Stimulated activated memory B cell treated with anti-CD40 and anti-IgM and Interleukin-4, amounts not matched to agents 10 μg/mL and 1 μg/mL and 100 μg/mL, for 72 hours (primary cell): ENCODE data around the gene KRT83.
A peak's percentile ranks its signal among the peaks of the same experiment; 100 is the strongest.
"Not testable (repeated sequence)": the region's sequence is repeated elsewhere in the genome, so short reads cannot be mapped to it uniquely, and the experiment has no call there.

ENCODE experiments used
- ATAC-seq: fragments of 150-1000 bp; cut with Tn5 transposase; 2 replicates; pipeline ENCODE4 v1.10.0; 2021
- H3K27ac Mint-ChIP-seq: one replicate; pipeline ENCODE4 v1.8.0; 2022; ENCODE audit warnings: mild to moderate bottlenecking, mixed read lengths
- H3K27me3 Mint-ChIP-seq: one replicate; pipeline ENCODE4 v1.8.0; 2022; ENCODE audit warnings: mixed read lengths
- H3K36me3 Mint-ChIP-seq: one replicate; pipeline ENCODE4 v1.8.0; 2022; ENCODE audit warnings: mixed read lengths
- H3K4me1 Mint-ChIP-seq: one replicate; pipeline ENCODE4 v1.8.0; 2022; ENCODE audit warnings: mixed read lengths
- H3K4me3 Mint-ChIP-seq: one replicate; pipeline ENCODE4 v1.8.0; 2022; ENCODE audit warnings: mild to moderate bottlenecking, moderate library complexity, mixed read lengths
- H3K9me3 Mint-ChIP-seq: one replicate; pipeline ENCODE4 v1.8.0; 2022; ENCODE audit warnings: mixed read lengths

Gene KRT83

DNA sequence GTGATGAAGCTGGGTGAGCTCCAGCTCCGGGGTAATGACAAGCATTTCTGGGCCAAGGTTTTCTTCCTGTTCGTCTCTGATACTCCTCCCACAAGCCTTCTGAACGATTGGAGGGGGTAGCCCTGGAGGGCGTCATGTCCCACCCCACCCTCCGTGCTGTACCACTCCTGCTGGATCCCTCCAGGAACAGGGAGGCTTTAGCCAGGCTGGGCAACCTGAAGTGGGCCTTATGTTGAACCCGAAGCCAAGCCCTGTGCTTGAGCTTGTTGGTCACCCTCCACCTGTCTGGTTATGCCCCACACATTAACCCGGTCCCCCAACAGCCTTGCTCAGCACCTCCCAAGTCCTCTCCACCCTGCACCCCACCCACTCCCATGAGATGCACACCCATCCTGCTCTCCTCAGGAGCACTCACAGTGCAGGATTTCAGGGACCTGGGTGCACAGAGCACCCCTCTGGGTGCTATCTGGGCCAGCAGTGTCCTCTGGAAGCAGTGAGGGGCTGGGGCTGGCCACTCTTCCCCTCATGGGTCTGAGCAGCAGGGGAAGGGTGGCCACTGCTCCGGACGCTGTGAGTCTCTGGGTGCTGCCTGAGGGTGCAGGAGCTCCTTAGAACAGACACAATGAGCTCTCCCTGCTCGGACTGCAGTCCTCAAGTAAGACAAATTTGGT is 6.8 kb upstream of the KRT83 start:
- no peaks in the 10 kb centered on the region for H3K9me3 Mint-ChIP-seq

DNA sequence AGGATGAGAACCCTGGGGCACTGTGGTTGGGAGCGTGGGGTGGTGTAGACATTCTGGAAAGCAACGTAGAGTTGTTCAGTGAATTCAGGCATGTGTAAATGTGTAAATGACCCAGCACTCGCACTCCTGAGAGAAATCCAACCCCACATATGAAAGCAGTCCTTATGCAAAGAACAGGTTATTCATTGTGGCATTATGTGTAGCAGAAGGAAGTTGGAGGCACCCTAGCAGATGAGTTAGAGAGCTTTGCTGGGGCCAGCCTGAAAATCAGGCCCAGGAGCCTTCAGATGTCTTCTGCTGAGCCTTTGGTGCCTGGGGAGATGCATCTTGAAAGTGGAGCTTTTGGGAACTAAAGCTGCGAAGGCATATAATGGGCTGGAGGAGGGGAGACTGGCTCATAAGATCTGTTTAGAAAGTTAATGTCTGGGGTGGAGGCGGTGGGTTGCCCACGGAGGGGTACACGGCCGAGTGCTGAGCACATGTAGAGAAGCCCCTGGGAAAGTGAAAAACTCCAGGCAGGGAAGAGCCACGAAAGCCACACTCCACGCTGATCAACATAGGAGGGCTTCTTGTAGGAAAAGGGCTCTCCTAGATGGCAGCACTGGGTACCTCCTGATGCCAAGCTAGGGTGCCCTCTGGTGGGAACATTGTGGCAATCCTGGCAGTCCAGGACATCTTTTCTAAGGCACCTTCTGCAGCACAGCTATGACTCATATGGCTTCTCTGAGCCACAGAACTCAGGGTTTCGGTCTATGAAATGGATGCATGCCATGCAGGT is 6.0 kb upstream of the KRT83 start:
- Mint-ChIP-seq H3K36me3 (no peaks in the 10 kb centered on the region), H3K9me3 (no peaks in the 10 kb centered on the region), H3K27ac (no peak overlapping the region), H3K4me1 (peaks cover 10% of the 10 kb centered on the region), H3K27me3 (peaks cover 35% of the 10 kb centered on the region), H3K4me3 (no peak overlapping the region)
- peak; percentile 89 for ATAC-seq

More for the DNA sequence above, 6.8 kb upstream of the KRT83 start:
- no peak for ATAC-seq
- H3K4me3 Mint-ChIP-seq: no peak overlapping the region
- no peaks in the 10 kb centered on the region for H3K36me3 Mint-ChIP-seq
- no peak overlapping the region for H3K27ac Mint-ChIP-seq
- H3K27me3 Mint-ChIP-seq: peaks cover 27% of the 10 kb centered on the region
- H3K4me1 Mint-ChIP-seq: peaks cover 10% of the 10 kb centered on the region

DNA sequence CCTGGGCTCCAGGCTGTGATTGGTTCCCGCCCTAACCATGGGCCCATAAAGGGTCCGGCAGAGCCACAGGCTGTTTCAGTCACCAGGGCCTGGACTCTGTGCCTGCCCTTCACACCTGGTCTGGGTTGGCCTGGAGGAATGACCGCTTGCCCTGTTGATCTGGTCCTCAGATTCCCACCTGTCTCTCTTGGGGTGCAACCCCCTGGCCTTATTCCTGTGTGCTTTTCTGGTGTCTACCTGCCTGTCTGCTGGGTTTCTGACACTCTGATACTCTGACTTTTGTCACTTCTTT is 2.9 kb upstream of the KRT83 start:
- ATAC-seq: no peak
- Mint-ChIP-seq H3K27me3 (peaks cover 50% of the 10 kb centered on the region), H3K4me1 (peaks cover 10% of the 10 kb centered on the region), H3K36me3 (no peaks in the 10 kb centered on the region), H3K27ac (no peak overlapping the region), H3K4me3 (no peak overlapping the region), H3K9me3 (no peaks in the 10 kb centered on the region)

DNA sequence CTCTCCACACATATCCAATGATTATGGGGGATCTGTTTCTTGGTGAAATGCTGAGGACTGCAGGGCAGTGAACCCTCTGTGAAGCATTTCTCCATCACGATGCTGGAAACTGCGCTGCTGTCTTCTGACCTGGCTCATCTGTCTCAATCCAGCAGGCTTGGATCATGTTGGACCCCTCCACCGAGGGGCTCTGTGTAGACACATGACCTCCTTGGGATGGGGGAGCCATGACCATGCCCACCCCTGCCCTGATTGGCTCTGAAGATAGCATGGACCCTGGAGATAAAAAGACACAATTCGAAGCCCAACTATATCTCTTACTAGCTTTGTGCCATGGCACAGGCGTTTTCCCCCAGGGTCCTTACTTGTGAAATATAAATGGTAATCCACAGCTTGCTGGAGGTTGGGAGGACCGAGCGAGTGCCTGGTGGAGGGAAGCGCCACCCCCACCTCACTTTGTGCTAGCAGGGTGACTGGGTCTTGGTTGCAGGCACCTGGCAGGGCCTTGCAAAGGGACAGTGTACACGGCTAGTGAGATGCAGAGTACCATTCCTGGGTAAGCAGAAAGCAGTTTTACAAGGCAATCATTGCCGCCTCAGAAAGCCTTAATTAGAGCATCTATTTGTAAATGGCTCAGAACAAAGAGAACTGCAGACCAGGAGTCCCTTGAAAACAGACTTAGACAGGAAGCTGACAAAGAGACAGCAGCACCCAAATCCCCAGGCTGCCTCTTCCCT is 2.4 kb upstream of the KRT83 start:
- Mint-ChIP-seq H3K9me3 (no peaks in the 10 kb centered on the region), H3K36me3 (no peaks in the 10 kb centered on the region), H3K4me3 (no peak overlapping the region), H3K4me1 (peaks cover 10% of the 10 kb centered on the region), H3K27ac (no peak overlapping the region), H3K27me3 (peaks cover 52% of the 10 kb centered on the region)
- ATAC-seq: no peak

DNA sequence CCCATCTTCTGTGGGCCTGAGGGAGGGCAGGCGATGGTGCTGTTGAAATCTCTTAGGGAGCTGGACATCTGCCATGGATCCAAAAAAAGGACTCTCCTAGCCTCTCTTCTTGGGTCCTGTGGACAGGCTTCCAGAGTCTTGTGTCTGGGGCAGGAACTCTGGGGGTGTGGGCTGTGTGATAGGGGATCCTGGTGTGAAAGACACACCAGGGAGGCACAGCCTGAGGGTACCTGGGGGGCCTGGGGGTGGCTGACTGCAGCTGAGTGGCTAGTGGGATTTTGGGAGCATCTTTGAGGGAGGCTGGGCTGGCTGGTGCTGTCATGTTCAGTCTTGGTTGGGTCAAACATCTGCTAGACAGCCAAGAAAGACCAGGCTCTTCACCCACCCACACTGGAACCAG is 1.8 kb upstream of the KRT83 start:
- no peak overlapping the region for H3K27ac Mint-ChIP-seq
- peaks cover 58% of the 10 kb centered on the region for H3K27me3 Mint-ChIP-seq
- H3K4me3 Mint-ChIP-seq: no peak overlapping the region
- H3K9me3 Mint-ChIP-seq: no peaks in the 10 kb centered on the region
- H3K36me3 Mint-ChIP-seq: no peaks in the 10 kb centered on the region
- peaks cover 10% of the 10 kb centered on the region for H3K4me1 Mint-ChIP-seq
- no peak for ATAC-seq

DNA sequence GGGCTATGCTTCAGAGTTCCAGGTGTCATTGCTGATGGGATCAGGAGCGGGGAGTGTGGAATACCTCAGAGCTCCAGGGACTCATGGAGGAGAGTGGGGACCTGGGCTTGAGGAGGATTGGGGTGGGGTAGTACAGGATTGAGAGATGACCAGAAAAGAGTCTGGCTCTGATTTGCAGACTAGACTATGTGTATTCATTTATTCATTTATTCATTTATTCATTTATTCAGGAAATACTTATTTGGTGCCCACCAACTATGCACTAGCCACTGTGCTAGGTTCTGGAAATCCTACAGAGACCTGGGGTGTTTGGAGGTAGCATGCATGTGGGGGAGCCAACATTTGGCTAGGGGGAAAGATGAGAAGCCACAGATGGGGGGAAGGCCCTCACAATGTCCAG is 871 bp upstream of the KRT83 start:
- Mint-ChIP-seq H3K9me3 (no peaks in the 10 kb centered on the region), H3K27ac (no peak overlapping the region), H3K36me3 (no peaks in the 10 kb centered on the region), H3K4me3 (no peak overlapping the region), H3K27me3 (peaks cover 58% of the 10 kb centered on the region), H3K4me1 (peaks cover 2% of the 10 kb centered on the region)
- ATAC-seq: no peak

DNA sequence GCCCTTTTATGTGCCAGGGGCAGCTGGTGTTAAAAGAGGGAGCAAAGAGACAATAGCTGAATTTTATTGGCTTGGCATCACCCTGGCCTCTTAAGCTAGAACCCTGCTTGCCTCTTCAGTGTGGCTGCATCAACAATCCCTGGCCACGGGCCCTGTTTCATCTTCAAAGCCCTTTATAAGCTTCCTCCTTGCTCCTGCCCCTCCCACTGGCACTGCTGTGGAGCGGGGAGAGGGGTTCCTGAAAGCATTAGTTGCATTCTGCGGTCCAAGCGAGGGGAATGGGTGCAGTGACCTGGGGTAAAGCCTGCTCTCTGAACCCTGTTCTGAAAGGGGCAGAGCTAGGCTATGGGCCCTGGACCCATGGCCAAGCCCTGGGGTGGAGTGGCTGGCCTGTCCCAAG is 220 bp upstream of the KRT83 start:
- Mint-ChIP-seq H3K4me3 (no peak overlapping the region), H3K9me3 (no peaks in the 10 kb centered on the region), H3K27me3 (peaks cover 58% of the 10 kb centered on the region), H3K4me1 (no peaks in the 10 kb centered on the region), H3K36me3 (no peaks in the 10 kb centered on the region), H3K27ac (no peak overlapping the region)
- no peak for ATAC-seq

DNA sequence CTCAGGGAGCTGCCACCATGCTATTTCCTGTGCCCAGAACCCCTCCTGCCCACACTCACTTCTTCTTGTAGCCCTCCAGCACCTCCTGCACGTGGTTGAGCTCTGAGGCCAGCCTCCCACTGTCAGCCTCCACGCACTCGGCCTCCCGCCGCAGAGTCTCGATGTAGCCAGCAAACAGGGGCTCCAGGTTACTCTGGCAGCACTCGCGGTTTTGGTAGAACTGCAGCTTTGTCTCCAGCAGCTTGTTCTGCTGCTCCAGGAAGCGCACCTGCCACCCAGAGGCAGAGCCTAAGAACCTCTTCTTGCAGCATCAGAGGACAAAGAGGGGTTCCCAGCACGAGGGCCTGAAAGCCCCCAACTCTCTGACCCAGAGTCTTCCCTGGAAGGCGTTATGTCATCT is 2.1 kb downstream of the KRT83 start:
- no peak overlapping the region for H3K4me3 Mint-ChIP-seq
- ATAC-seq: no peak
- no peaks in the 10 kb centered on the region for H3K4me1 Mint-ChIP-seq
- H3K27me3 Mint-ChIP-seq: peaks cover 52% of the 10 kb centered on the region
- no peaks in the 10 kb centered on the region for H3K9me3 Mint-ChIP-seq
- no peak overlapping the region for H3K27ac Mint-ChIP-seq
- H3K36me3 Mint-ChIP-seq: no peaks in the 10 kb centered on the region

DNA sequence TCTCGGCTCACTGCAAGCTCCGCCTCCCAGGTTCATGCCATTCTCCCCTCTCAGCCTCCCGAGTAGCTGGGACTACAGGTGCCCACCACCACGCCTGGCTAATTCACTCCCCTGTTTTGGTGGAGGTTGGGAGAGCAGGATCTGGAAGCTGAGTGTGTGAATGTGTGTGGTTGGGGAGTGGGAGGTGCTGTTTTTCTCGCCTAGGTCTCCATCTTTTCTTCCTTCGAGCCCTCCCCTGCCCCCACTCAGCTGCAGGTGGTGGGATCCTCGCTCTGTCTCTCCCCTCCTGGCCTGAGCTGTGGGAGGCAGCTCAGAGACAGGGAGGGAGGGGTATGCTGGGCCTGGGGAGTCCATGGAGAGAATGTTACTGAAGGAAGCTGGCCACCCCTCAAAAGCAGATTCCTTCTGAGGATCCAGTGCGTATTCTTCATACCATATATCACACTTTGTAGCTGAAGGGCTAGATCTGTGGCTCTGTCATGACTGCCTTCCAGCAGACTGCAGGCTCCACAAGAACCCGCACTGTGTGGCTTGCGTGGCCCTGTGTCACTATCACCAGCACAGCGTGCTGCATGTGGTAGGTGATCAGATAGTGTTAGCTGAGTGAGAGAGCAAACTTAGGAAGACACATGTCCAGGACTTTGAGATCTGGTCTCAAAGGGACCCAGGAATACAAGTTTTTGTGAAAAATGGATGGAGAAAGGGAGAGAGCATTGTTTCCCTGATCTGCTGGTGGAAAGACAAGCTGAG is 2.8 kb downstream of the KRT83 start:
- no peak for ATAC-seq
- Mint-ChIP-seq H3K4me1 (no peaks in the 10 kb centered on the region), H3K9me3 (no peaks in the 10 kb centered on the region), H3K36me3 (no peaks in the 10 kb centered on the region), H3K27ac (no peak overlapping the region), H3K27me3 (peaks cover 55% of the 10 kb centered on the region), H3K4me3 (no peak overlapping the region)

DNA sequence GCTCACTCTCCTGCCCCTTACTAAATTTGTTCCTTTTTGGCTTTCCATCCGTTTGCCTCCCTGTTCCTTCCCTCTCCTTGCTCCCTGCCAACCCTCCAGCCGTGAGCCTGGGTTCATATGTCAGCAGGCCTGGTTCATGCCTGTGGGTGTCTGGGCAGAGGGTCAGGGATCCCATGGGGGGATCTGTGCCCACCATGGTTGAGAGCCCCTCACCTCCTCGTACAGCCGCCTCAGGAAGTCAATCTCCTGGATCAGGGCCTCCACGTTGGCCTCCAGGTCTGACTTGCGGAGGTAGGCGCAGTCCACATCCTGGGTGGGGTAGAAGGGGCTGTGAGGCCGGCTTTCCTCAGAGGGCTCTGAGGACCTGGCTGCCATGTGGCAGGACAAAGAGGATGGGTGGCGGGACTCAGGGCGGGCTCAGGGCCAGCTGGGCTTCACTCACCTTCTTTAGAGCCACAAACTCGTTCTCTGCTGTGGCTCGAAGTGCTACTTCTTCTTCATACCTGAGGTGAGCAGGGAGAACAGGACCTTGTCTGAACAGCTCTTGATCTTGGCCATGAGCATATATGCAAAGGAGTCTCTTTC is 3.6 kb downstream of the KRT83 start:
- Mint-ChIP-seq H3K27me3 (peaks cover 55% of the 10 kb centered on the region), H3K36me3 (no peaks in the 10 kb centered on the region), H3K27ac (no peak overlapping the region), H3K4me3 (no peak overlapping the region), H3K4me1 (no peaks in the 10 kb centered on the region), H3K9me3 (no peaks in the 10 kb centered on the region)
- ATAC-seq: no peak

DNA sequence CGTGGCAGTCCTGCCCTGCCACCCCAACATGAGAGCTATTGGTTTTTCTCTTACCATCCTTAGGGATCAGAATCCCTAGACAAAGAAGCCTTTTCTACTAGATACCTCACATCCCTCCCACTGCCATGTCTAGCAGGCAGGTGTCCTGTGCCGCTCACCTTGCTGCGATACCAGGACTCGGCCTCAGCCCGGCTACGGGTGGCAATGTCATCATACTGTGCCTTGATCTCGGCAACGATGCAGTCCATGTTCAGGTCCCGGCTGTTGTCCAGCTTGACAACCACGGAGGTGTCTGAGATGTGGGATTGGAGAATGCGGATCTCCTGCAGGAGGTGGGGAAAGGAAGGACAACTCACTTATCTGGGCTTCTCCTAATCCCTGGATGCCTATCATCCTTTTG is 4.5 kb downstream of the KRT83 start:
- no peaks in the 10 kb centered on the region for H3K36me3 Mint-ChIP-seq
- ATAC-seq: no peak
- H3K27ac Mint-ChIP-seq: no peak overlapping the region
- H3K4me1 Mint-ChIP-seq: no peaks in the 10 kb centered on the region
- H3K27me3 Mint-ChIP-seq: peaks cover 55% of the 10 kb centered on the region
- H3K9me3 Mint-ChIP-seq: no peaks in the 10 kb centered on the region
- H3K4me3 Mint-ChIP-seq: no peak overlapping the region

DNA sequence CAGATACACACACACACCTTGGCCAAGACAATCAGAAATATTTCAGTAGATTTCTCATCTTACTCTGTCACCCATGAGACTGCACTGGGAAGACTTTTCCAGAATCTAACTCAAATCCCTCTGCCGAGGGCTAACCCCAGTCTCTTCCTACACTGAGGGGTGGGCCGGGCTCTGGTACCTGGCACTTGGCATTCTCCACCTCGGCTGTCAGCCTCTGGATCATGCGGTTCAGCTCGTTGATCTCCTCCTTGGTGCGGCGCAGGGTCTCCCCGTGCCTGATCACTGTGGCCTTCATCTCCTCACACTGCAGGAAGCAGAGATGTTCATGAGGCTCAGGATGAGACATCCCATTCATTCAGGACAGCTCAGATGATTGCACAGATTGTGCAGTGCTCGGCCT is 4.9 kb downstream of the KRT83 start:
- Mint-ChIP-seq H3K27me3 (peaks cover 57% of the 10 kb centered on the region), H3K4me1 (no peaks in the 10 kb centered on the region), H3K4me3 (no peak overlapping the region), H3K36me3 (no peaks in the 10 kb centered on the region), H3K27ac (no peak overlapping the region), H3K9me3 (no peaks in the 10 kb centered on the region)
- ATAC-seq: no peak

DNA sequence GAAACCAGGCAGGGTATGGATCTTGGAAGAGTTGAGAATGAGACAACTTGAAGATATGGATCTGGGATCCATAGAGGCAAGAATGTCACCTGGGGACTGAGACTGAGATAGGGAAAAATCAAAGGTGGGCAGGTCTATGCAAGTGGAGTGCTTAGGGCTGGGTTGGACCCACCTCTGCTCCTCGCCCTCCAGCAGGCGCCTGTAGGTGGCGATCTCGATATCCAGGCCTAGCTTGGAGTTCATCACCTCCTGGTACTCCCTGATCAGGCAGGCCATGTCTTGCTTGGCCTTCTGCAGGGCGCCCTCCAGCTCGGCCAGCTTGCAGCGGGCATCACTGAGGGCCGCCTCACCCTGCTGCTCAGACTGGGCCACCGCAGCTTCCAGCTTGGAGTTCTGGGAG is 5.5 kb downstream of the KRT83 start:
- not testable (repeated sequence) for H3K4me1 Mint-ChIP-seq, H3K36me3 Mint-ChIP-seq, H3K4me3 Mint-ChIP-seq, H3K9me3 Mint-ChIP-seq, ATAC-seq, H3K27ac Mint-ChIP-seq
- H3K27me3 Mint-ChIP-seq: peaks cover 63% of the 10 kb centered on the region

DNA sequence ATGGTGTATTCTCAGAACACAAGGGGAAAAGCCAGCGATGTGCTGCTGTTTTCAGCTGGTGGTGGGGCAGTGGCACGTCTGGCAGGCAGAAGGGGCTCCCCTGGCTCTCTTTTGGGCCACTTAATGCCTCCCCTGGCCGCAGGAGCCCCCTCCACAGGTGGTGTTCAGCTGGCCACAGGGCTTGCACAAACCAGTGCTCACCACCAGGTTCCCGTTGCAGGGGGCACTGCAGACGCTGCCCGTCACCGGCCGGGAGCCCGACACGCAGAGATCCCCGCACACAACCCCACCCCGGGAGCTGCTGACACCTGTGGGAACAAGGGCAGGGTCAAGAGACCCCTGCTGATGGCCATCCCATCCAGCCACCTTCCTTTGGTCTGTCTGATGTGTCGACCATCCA is 6.7 kb downstream of the KRT83 start:
- Mint-ChIP-seq H3K27ac (no peak overlapping the region), H3K36me3 (no peaks in the 10 kb centered on the region), H3K4me3 (no peak overlapping the region), H3K27me3 (peaks cover 58% of the 10 kb centered on the region), H3K9me3 (no peaks in the 10 kb centered on the region), H3K4me1 (no peaks in the 10 kb centered on the region)
- ATAC-seq: no peak

DNA sequence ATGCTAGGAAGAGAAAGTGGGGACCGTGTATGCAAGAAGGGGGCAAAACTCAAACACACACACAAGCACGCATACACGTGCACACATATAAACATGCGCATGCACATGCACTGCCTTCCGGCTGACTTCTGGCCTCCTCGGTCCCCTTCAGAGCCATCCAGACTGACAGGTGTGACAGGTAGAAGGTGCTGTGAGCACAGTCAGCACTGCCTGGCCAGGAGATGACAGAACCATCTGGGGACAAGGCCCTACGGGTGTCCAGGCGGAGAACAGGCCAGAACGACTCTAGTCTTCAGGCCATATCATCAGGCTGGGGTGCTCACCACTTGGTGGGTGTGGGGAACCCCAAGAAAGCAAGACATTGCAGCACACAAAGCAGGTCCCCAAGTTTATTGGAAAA is 7.3 kb downstream of the KRT83 start:
- Mint-ChIP-seq H3K36me3 (no peaks in the 10 kb centered on the region), H3K27ac (no peak overlapping the region), H3K27me3 (peaks cover 58% of the 10 kb centered on the region), H3K9me3 (no peaks in the 10 kb centered on the region), H3K4me3 (no peak overlapping the region), H3K4me1 (peaks cover 1% of the 10 kb centered on the region)
- ATAC-seq: no peak
